HCT116 (cell line): ENCODE results near the gene GMDS. TPM values are rescaled to one million over a fixed set of nuclear protein-coding genes. Genes with fewer than 3 reads are reported as not detected.

Experiments used
- ATAC-seq: fragments of 200-7000 bp; cut with Tn5 transposase; 2 replicates; pipeline ENCODE4 v1.9.1; 2020; ENCODE audit warnings: mild to moderate bottlenecking, moderate library complexity
- BruUV-seq: library from RNA; stranded (reverse); fragments of 400-500 nt; replicated peaks from 2 replicates; lab custom pipeline; 2021; lab: Mats Ljungman, UMichigan
- CTCF ChIA-PET: fragments of 300-600 bp; sonication (Branson Sonifier 250); formaldehyde crosslinking; loops from one replicate; lab custom pipeline; 2021; ENCODE audit warnings: antibody characterized with exemption; lab: Charles Lee
- POLR2A ChIA-PET: fragments of 300-600, 350-600 bp; sonication (Branson Sonifier 250); formaldehyde crosslinking; loops from one replicate; lab custom pipeline; 2021; ENCODE audit warnings: antibody characterized with exemption; lab: Charles Lee
- RAD21 ChIA-PET, 2 experiments: fragments of 300-600 bp; sonication (Branson Sonifier 250); formaldehyde crosslinking; loops; one replicate each; lab custom pipeline; 2023; ENCODE audit warnings: low total read pairs in 2 of 2; ENCODE audit not compliant: uncharacterized antibody in 2 of 2, unreplicated experiment in 2 of 2, low non-redundant PET in 1 of 2; lab: Charles Lee
- DNase-seq: peaks from one replicate; pipeline ENCODE4 v3.0.0-alpha.2; 2010; ENCODE audit warnings: low read depth, low spot score
- H2AFZ ChIP-seq: fragments of 200-600 bp; shearing (Covaris generic), sonication (generic); 2 replicates; pipeline ENCODE4 v1.6.1; 2017; ENCODE audit warnings: low read depth, mixed run types, mixed read lengths, antibody characterized with exemption, low read length; ENCODE audit not compliant: poor library complexity, severe bottlenecking
- H3K27ac ChIP-seq: 2 replicates; pipeline ENCODE4 v1.5.1; 2012; ENCODE audit warnings: low read depth, low read length
- H3K27me3 ChIP-seq: fragments of 200-600 bp; sonication (generic); 2 replicates; pipeline ENCODE4 v1.6.1; 2016; ENCODE audit warnings: mixed run types, low read length, mixed read lengths; ENCODE audit not compliant: insufficient read depth
- H3K36me3 ChIP-seq, 2 experiments: fragments of 200-500 bp in 1 of 2; fragments of 200-600 bp in 1 of 2; sonication (Bioruptor generic) in 1 of 2; sonication (generic) in 1 of 2; 2 replicates each; pipeline versions ENCODE4 v1.5.1 to v1.6.1; 2014 to 2016; ENCODE audit warnings: low read length in 2 of 2, inconsistent platforms in 1 of 2, mixed read lengths in 1 of 2, mixed run types in 1 of 2; ENCODE audit not compliant: insufficient read depth in 2 of 2, control insufficient read depth in 1 of 2
- H3K4me1 ChIP-seq, 2 experiments: fragments of 200-600 bp in 1 of 2; sonication (generic) in 1 of 2; 2 replicates each; pipeline versions ENCODE4 v1.5.1 to v1.6.1; 2012 to 2017; ENCODE audit warnings: low read length in 2 of 2, inconsistent platforms in 1 of 2, mild to moderate bottlenecking in 1 of 2, mixed read lengths in 1 of 2, mixed run types in 1 of 2, moderate library complexity in 1 of 2; ENCODE audit not compliant: insufficient read depth in 2 of 2, control insufficient read depth in 1 of 2
- H3K4me2 ChIP-seq: fragments of 200-600 bp; sonication (generic); 2 replicates; pipeline ENCODE4 v1.6.1; 2017; ENCODE audit warnings: mixed run types, low read length, mixed read lengths
- H3K4me3 ChIP-seq, 2 experiments: fragments of 200-600 bp in 1 of 2; sonication (generic) in 1 of 2; replicated peaks in 1 of 2; 2 replicates each; pipeline ENCODE4 v1.5.1; 2011 to 2016; ENCODE audit warnings: low read length in 2 of 2, control low read depth in 1 of 2, low read depth in 1 of 2, mild to moderate bottlenecking in 1 of 2, mixed read lengths in 1 of 2, mixed run types in 1 of 2
- H3K79me2 ChIP-seq: fragments of 200-600 bp; sonication (generic); 2 replicates; pipeline ENCODE4 v1.6.1; 2017; ENCODE audit warnings: mild to moderate bottlenecking, mixed run types, low read length, moderate library complexity, mixed read lengths; ENCODE audit not compliant: insufficient read depth
- H3K9ac ChIP-seq: fragments of 200-600 bp; sonication (generic); 2 replicates; pipeline ENCODE4 v1.6.1; 2016; ENCODE audit warnings: low read length, mixed read lengths
- H3K9me2 ChIP-seq: fragments of 200-600 bp; sonication (generic), shearing (Covaris generic); 2 replicates; pipeline ENCODE4 v1.6.1; 2017; ENCODE audit warnings: mixed run types, mild to moderate bottlenecking, moderate library complexity; ENCODE audit not compliant: insufficient read depth
- H3K9me3 ChIP-seq, 2 experiments: fragments of 200-500 bp in 1 of 2; fragments of 200-600 bp in 1 of 2; sonication (Bioruptor generic) in 1 of 2; sonication (generic) in 1 of 2; 2 replicates each; pipeline ENCODE4 v1.6.1; 2014 to 2017; ENCODE audit warnings: low read length in 2 of 2, mixed read lengths in 2 of 2, inconsistent platforms in 1 of 2, low read depth in 1 of 2, mild to moderate bottlenecking in 1 of 2, mixed run types in 1 of 2, moderate library complexity in 1 of 2; ENCODE audit not compliant: control insufficient read depth in 1 of 2, insufficient read depth in 1 of 2
- H4K20me1 ChIP-seq: fragments of 200-600 bp; sonication (generic), shearing (Covaris generic); 2 replicates; pipeline ENCODE4 v1.6.1; 2017; ENCODE audit warnings: mixed run types, mild to moderate bottlenecking, moderate library complexity; ENCODE audit not compliant: insufficient read depth
- ATF3 ChIP-seq: IDR thresholded peaks from 2 replicates; pipeline ENCODE4 v1.6.1; 2012
- CBX3 ChIP-seq: IDR thresholded peaks from 2 replicates; pipeline ENCODE4 v1.6.1; 2012; ENCODE audit warnings: low read depth
- CEBPB ChIP-seq: IDR thresholded peaks from 2 replicates; pipeline ENCODE4 v1.6.1; 2012; ENCODE audit warnings: low read depth
- EGR1 ChIP-seq: IDR thresholded peaks from 2 replicates; pipeline ENCODE4 v1.6.1; 2012; ENCODE audit warnings: low read depth
- EZH2 ChIP-seq: fragments of 200-600 bp; sonication (generic); IDR thresholded peaks from 2 replicates; pipeline ENCODE4 v1.6.1; 2017; ENCODE audit warnings: antibody characterized with exemption, mixed run types
- EZH2phosphoT487 ChIP-seq: fragments of 200-600 bp; IDR thresholded peaks from 2 replicates; pipeline ENCODE4 v1.6.1; 2018; ENCODE audit warnings: antibody characterized with exemption, borderline replicate concordance
- JUND ChIP-seq: IDR thresholded peaks from 2 replicates; pipeline ENCODE4 v1.6.1; 2012
- POLR2A ChIP-seq: IDR thresholded peaks from 2 replicates; pipeline ENCODE4 v1.7.0; 2011; ENCODE audit warnings: borderline replicate concordance; ENCODE audit not compliant: insufficient read depth, insufficient read length; ENCODE audit errors: extremely low read depth
- RAD21 ChIP-seq: IDR thresholded peaks from 2 replicates; pipeline ENCODE4 v1.6.1; 2012; ENCODE audit warnings: low read depth, mild to moderate bottlenecking
- REST ChIP-seq: IDR thresholded peaks from 2 replicates; pipeline ENCODE4 v1.6.1; 2012; ENCODE audit warnings: low read depth
- SP1 ChIP-seq: IDR thresholded peaks from 2 replicates; pipeline ENCODE4 v1.6.1; 2012; ENCODE audit warnings: low read depth
- YY1 ChIP-seq: IDR thresholded peaks from 2 replicates; pipeline ENCODE4 v1.6.1; 2011; ENCODE audit warnings: low read length, low read depth, moderate library complexity, mild to moderate bottlenecking; ENCODE audit not compliant: insufficient replicate concordance; ENCODE audit errors: extremely low read depth
- ZBTB33 ChIP-seq: IDR thresholded peaks from 2 replicates; pipeline ENCODE4 v1.6.1; 2011; ENCODE audit warnings: mild to moderate bottlenecking, low read length, moderate library complexity; ENCODE audit not compliant: insufficient replicate concordance; ENCODE audit errors: extremely low read depth
- ZNF274 ChIP-seq: fragments of 200-500 bp; sonication (Bioruptor generic); IDR thresholded peaks from 2 replicates; pipeline ENCODE4 v1.6.1; 2014; ENCODE audit warnings: mild to moderate bottlenecking, low read depth, low read length, inconsistent platforms
- intact Hi-C: fragments of 100-400 bp; cut with micrococcal nuclease; formaldehyde crosslinking; loops from 2 replicates; pipeline ENCODE4 v1.10.0; 2022
- total RNA-seq: library from RNA; stranded (reverse); gene quantifications from one replicate; pipeline ENCODE4 v1.2.1, GENCODE V29; 2021; ENCODE audit not compliant: unreplicated experiment

The GMDS gene
- total RNA-seq, 1 experiment from 2014 or later: 34.4 TPM

DNA sequence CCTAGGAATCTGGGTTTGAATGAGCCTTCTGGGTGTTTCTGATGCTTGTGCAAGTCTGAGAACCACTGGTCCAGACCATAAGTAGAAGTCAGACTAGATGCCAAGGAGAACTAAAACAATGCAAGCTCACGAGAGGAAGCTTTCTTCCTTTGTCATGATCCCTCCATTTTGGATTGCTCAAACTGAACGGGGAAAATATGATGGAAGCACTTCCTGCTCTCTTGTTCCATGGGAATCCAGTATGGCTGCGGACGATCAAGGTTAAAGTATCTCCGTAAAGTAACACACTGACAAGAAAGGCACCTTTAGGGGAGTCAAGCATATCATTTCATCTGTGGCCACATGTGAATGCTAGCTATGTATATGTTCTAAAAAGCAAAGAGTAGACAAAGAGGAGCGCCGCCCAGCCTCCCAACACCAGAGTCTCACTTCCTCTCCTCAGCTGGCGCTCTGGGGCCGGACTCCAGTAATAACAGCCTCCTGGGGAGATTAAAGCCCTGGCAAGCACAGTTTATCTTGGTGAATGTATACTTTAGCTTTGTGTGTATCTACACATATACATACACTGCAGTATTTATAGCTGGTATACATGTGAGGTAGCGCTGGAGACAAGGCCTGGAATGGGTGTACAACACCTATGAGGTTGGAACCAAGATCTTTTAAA is 547.6 kb downstream of the GMDS start:
- CTCF ChIA-PET: interaction anchor here (1.5 kb wide), 1 partner anchor 11 kb away, joined by 4 read pairs; no protein-coding TSS in a partner anchor

More for the DNA sequence above, 547.6 kb downstream of the GMDS start:
- Histone ChIP-seq H3K36me3 (no peaks in the 10 kb centered on the region), H3K27ac (no peak overlapping the region), H3K9ac (no peak overlapping the region), H3K4me3 (no peak overlapping the region), H3K4me1 (peaks cover 0 to 3% of the 10 kb centered on the region in 2 experiments; a peak in 2 of 4 replicates), H4K20me1 (no peaks in the 10 kb centered on the region), H3K4me2 (no peak overlapping the region), H2AFZ (no peak overlapping the region), H3K27me3 (no peaks in the 10 kb centered on the region), H3K9me3 (no peaks in the 10 kb centered on the region), H3K9me2 (no peaks in the 10 kb centered on the region), H3K79me2 (no peaks in the 10 kb centered on the region)
- RAD21 ChIA-PET: no interaction called here
- no peak for TF ChIP-seq JUND
- no peak for TF ChIP-seq ZBTB33
- TF ChIP-seq ZNF274: no peak
- no peak for TF ChIP-seq CEBPB
- no peak for TF ChIP-seq CBX3
- TF ChIP-seq SP1: no peak
- no peak for TF ChIP-seq YY1
- no peak for TF ChIP-seq POLR2A
- TF ChIP-seq EGR1: no peak
- TF ChIP-seq ATF3: no peak
- TF ChIP-seq REST: no peak
- TF ChIP-seq RAD21: no peak
- TF ChIP-seq EZH2phosphoT487: no peak
- TF ChIP-seq EZH2: no peak
- POLR2A ChIA-PET: no interaction called here
- no peak for DNase-seq
- ATAC-seq: no peak
- no TSS peak for BruUV-seq
- intact Hi-C loops: no loop called here
